Tibial artery (tissue), 4 donors: ENCODE data around the gene BTBD8.
"Not testable (repeated sequence)": the region's sequence is repeated elsewhere in the genome, so short reads cannot be mapped to it uniquely, and the experiment has no call there.

ENCODE experiments used
- DNase-seq, 2 donors: peaks; one replicate each; pipeline ENCODE4 v3.0.0-alpha.2; 2019
- H3K27ac ChIP-seq, 2 donors: fragments of 200-600 bp; sonication (generic) in 1 of 2; 1 replicate in 1 of 2; 2 replicates in 1 of 2; pipeline ENCODE4 v1.5.1; 2018 to 2019; ENCODE audit warnings: mild to moderate bottlenecking in 1 of 2
- H3K27me3 ChIP-seq, 2 donors: fragments of 200-600 bp; sonication (generic) in 1 of 2; one replicate each; pipeline versions ENCODE4 v1.5.1 to v1.6.0; 2016 to 2019
- H3K36me3 ChIP-seq, 3 donors: fragments of 200-600 bp; sonication (generic) in 2 of 3; one replicate each; pipeline ENCODE4 v1.5.1; 2016 to 2019; ENCODE audit warnings: mild to moderate bottlenecking in 2 of 3
- H3K4me1 ChIP-seq, 4 donors: fragments of 200-600 bp; sonication (generic) in 2 of 4; 1 replicate in 3 of 4; 2 replicates in 1 of 4; pipeline ENCODE4 v1.5.1; 2016 to 2019
- H3K4me3 ChIP-seq, 2 donors: fragments of 200-600 bp; sonication (generic) in 1 of 2; 1 replicate in 1 of 2; 2 replicates in 1 of 2; pipeline ENCODE4 v1.5.1; 2018 to 2019; ENCODE audit warnings: mild to moderate bottlenecking in 2 of 2
- H3K9me3 ChIP-seq, 3 donors: fragments of 200-600 bp; sonication (generic) in 1 of 3; one replicate each; pipeline ENCODE4 v1.5.1; 2016 to 2019
- intact Hi-C: fragments of 100-400 bp; cut with DNase I; formaldehyde crosslinking; loops from one replicate; pipeline ENCODE4 v1.15.0; 2023; ENCODE audit warnings: low total_unique reads
- TF ChIP-seq, protein P1 (sequence below), 2 experiments: fragments of 200-600 bp in 1 of 2; fragments of 450-650 bp in 1 of 2; IDR thresholded peaks; one replicate each; pipeline ENCODE4 v1.5.1; 2017 to 2019; ENCODE audit warnings: antibody characterized with exemption in 2 of 2, mild to moderate bottlenecking in 1 of 2, moderate library complexity in 1 of 2

Gene BTBD8

DNA sequence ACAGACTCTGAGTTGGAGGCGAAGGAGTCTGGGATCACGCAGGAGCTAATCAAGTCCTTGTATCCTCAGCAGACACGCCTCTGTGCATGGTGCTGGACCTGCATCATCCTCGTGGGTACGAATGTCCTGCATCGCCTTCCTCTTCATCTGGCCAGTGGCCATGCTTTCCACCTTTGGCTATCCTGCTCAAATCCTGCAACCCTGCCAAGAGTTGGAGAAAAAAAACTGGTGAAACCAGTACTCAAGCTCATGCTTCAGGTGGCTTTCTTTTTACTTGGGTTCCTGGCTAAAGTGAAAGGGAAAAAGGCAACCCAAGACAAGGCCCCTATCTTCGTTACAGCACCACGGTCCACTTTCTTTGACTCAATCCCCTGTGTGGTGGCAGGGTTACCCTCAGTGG, 13.8 kb upstream of the BTBD8 start:
- H3K4me1 ChIP-seq, result no peaks in the 10 kb centered on the region
- no peak for DNase-seq
- H3K27me3 ChIP-seq, result no peaks in the 10 kb centered on the region

DNA sequence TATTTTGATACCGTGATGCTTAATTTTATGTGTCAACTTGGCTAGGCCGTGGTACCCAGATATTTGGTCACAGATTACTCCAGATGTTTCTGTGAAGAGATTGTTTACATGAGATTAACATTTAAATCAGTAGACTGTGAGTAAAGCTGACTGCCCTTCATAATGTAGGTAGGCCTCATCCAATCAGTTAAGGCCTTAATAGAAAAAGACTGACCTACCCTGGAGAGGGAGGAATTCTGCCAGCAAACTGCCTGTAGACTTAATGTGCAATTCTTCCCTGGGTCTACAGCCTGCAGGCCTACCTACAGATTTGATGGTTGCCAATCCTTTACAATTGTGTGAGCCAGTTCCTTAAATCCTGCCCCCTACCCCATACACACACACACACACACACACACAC, 9.3 kb upstream of the BTBD8 start:
- intact Hi-C loops, result no loop called here
- H3K27ac ChIP-seq, result no peak overlapping the region
- H3K4me1 ChIP-seq, result no peaks in the 10 kb centered on the region
- no peak for DNase-seq
- H3K36me3 ChIP-seq, result no peaks in the 10 kb centered on the region
- H3K9me3 ChIP-seq, result no peaks in the 10 kb centered on the region
- H3K4me3 ChIP-seq, result no peak overlapping the region
- no peaks in the 10 kb centered on the region for H3K27me3 ChIP-seq
- TF ChIP-seq, protein P1, sequence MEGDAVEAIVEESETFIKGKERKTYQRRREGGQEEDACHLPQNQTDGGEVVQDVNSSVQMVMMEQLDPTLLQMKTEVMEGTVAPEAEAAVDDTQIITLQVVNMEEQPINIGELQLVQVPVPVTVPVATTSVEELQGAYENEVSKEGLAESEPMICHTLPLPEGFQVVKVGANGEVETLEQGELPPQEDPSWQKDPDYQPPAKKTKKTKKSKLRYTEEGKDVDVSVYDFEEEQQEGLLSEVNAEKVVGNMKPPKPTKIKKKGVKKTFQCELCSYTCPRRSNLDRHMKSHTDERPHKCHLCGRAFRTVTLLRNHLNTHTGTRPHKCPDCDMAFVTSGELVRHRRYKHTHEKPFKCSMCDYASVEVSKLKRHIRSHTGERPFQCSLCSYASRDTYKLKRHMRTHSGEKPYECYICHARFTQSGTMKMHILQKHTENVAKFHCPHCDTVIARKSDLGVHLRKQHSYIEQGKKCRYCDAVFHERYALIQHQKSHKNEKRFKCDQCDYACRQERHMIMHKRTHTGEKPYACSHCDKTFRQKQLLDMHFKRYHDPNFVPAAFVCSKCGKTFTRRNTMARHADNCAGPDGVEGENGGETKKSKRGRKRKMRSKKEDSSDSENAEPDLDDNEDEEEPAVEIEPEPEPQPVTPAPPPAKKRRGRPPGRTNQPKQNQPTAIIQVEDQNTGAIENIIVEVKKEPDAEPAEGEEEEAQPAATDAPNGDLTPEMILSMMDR (IDR thresholded peaks at IDR 0.05), result no peak

More for the DNA sequence above, 13.8 kb upstream of the BTBD8 start:
- Histone ChIP-seq H3K27ac (no peak overlapping the region), H3K4me3 (no peak overlapping the region), H3K9me3 (no peaks in the 10 kb centered on the region), H3K36me3 (no peaks in the 10 kb centered on the region)
- TF ChIP-seq, protein P1 (IDR thresholded peaks at IDR 0.05), result no peak
- intact Hi-C loops, result no loop called here

DNA sequence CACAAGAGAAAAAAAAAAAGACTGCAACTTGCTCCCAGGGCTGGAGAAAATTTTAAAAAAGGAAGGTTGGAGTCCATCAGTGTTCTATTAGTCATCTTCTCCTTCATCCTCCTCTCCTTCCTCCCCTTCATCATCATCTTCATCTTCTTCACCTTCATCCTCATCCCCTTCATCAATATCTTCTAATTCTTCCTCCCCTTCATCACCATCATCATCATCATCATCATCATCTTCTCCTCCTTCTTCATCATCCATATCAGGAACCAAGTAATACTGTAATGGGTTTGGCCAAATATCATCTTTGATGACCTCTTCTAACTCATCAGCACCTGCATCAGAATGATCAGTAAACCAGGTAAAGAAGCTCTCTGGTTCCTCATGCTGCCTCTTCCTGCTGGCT, 5.7 kb upstream of the BTBD8 start:
- H3K27ac ChIP-seq, H3K9me3 ChIP-seq, intact Hi-C loops, H3K4me1 ChIP-seq, H3K4me3 ChIP-seq, H3K27me3 ChIP-seq, DNase-seq, H3K36me3 ChIP-seq: not testable (repeated sequence)

DNA sequence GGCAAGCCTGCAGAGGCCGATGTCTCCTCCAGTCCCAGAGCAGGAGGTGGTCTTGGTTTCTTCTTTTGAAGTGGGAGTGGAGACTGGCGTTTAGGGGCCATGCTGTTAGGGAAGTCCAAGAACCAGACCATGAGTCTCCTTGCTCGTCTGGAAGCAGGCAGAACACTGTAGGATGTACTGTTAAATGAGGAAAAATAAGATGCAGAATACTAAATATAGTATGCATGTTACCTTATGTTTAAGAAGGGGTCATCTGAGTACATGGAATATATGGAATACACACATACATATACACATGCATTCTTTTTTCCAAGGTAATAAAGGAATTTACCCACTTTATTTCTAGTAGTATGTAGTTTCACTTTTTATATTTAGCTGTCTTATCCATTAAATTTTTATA, 4.8 kb upstream of the BTBD8 start, which contains the start of gene SETSIP:
Gene SETSIP (minus strand): TSS at position 101 of the 400 bp plus-strand sequence. CDS start 0 bp downstream, at position 101.
- H3K27me3 ChIP-seq, result no peaks in the 10 kb centered on the region
- intact Hi-C loops, result no loop called here
- H3K36me3 ChIP-seq, result no peaks in the 10 kb centered on the region
- H3K4me1 ChIP-seq, result peaks cover 0 to 4% (median 0%) of the 10 kb centered on the region in 4 donors
- DNase-seq, result no peak
- H3K9me3 ChIP-seq, result no peaks in the 10 kb centered on the region
- no peak within 1 kb of the TSS for H3K27ac ChIP-seq
- TF ChIP-seq, protein P1 (IDR thresholded peaks at IDR 0.05), result no peak
- H3K4me3 ChIP-seq, result no peak within 1 kb of the TSS

DNA sequence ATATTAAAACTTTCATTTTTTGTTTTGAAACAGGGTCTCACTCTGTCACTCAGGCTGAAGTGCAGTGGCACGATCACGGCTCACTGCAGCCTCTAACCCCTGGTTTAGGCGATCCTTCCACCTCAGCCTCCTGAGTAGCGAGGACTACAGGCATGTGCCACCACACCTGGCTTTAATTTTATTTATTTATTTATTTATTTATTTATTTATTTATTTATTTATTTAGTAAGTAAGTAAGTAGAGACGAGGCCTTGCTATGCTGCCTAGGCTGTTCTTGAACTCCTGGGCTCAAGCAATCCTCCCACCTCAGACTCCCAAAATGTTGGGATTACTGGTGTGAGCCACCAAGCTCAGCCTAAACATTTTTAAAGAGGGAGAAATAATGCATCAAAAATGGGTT, 3.8 kb upstream of the BTBD8 start:
- Histone ChIP-seq H3K27me3 (no peaks in the 10 kb centered on the region), H3K27ac (no peak overlapping the region), H3K36me3 (no peaks in the 10 kb centered on the region), H3K4me1 (peaks cover 0 to 8% (median 2%) of the 10 kb centered on the region in 4 donors), H3K4me3 (no peak overlapping the region), H3K9me3 (no peaks in the 10 kb centered on the region)
- TF ChIP-seq, protein P1 (IDR thresholded peaks at IDR 0.05), result no peak
- DNase-seq, result no peak
- intact Hi-C loops, result no loop called here

DNA sequence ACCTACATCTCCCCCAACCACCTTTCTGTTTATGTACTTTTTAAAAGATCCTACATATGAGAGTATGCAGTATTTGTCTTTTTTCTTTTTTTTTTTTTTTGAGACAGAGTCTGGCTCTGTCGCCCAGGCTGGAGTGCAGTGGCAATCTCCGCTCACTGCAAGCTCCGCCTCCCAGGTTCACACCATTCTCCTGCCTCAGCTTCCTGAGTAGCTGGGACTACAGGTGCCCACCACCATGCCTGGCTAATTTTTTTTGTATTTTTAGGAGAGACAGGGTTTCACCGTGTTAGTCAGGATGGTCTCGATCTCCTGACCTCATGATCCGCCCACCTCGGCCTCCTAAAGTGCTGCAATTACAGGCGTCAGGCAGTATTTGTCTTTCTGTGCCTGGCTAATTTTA, 2.1 kb upstream of the BTBD8 start:
- intact Hi-C loops, DNase-seq, H3K4me3 ChIP-seq, H3K36me3 ChIP-seq, H3K27ac ChIP-seq, H3K27me3 ChIP-seq, H3K9me3 ChIP-seq: not testable (repeated sequence)
- peaks cover 0 to 12% (median 5%) of the 10 kb centered on the region in 4 donors for H3K4me1 ChIP-seq

DNA sequence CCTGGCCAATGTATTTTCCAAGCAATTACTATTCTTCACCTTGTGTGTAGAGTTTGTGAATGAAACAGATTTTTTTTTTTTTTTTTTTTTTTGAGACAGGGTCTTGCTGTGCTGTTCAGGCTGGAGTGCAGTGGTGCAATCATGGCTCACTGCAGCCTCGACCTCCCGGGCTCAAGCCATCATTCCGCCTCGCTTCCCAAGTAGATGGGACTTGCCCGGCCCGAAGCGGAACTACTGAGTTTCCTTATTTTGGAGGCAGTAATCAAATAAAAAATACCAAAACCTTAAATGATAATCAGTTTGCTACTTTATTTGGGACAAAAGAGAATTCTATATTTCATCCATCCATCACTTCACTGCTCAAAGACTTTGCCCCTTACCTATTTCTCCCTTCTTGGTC, 704 bp upstream of the BTBD8 start:
- H3K9me3 ChIP-seq, result no peaks in the 10 kb centered on the region
- intact Hi-C loops, result no loop called here
- no peaks in the 10 kb centered on the region for H3K36me3 ChIP-seq
- TF ChIP-seq, protein P1 (IDR thresholded peaks at IDR 0.05), result no peak
- peak overlapping the region; percentile 76 to 88 for H3K27ac ChIP-seq
- no peaks in the 10 kb centered on the region for H3K27me3 ChIP-seq
- DNase-seq, result no peak
- peak overlapping the region; percentile 79 to 96 for H3K4me3 ChIP-seq
- H3K4me1 ChIP-seq, result peaks cover 0 to 12% (median 5%) of the 10 kb centered on the region in 4 donors
